Lower lobe of right lung (tissue), 2 donors: ENCODE results near the gene BAZ2B. TPM values are rescaled to one million over a fixed set of nuclear protein-coding genes. Genes with fewer than 3 reads are reported as not detected.
A peak's percentile ranks its signal among the peaks of the same experiment; 100 is the strongest.

Experiments used
- ATAC-seq, 2 donors: fragments of 200-7000 bp; cut with Tn5 transposase; one replicate each; pipeline ENCODE4 v1.9.1; 2020 to 2022; ENCODE audit warnings: mild to moderate bottlenecking in 2 of 2, moderate library complexity in 2 of 2
- DNase-seq: peaks from one replicate; pipeline ENCODE4 v3.0.0-alpha.2; 2020
- H3K27ac ChIP-seq: fragments of 200-600 bp; one replicate; pipeline ENCODE4 v1.8.0; 2022
- H3K27me3 ChIP-seq: fragments of 200-600 bp; one replicate; pipeline ENCODE4 v1.8.0; 2022; ENCODE audit warnings: low read depth
- H3K36me3 ChIP-seq: fragments of 200-600 bp; one replicate; pipeline ENCODE4 v1.8.0; 2022; ENCODE audit warnings: mild to moderate bottlenecking
- H3K4me1 ChIP-seq: fragments of 200-600 bp; one replicate; pipeline ENCODE4 v1.8.0; 2022
- H3K4me3 ChIP-seq: fragments of 200-600 bp; one replicate; pipeline ENCODE4 v1.8.0; 2022; ENCODE audit warnings: mild to moderate bottlenecking
- H3K9me3 ChIP-seq: fragments of 200-600 bp; one replicate; pipeline ENCODE4 v1.8.0; 2022
- CTCF ChIP-seq: fragments of 200-600 bp; IDR thresholded peaks from one replicate; pipeline ENCODE4 v1.8.0; 2022; ENCODE audit warnings: antibody characterized with exemption, mild to moderate bottlenecking
- intact Hi-C: fragments of 100-400 bp; cut with DNase I; formaldehyde crosslinking; loops from one replicate; pipeline ENCODE4 v1.11.0; 2022
- total RNA-seq: library from RNA; stranded (reverse); fragmentation: NEBNext Ultra II Directional; extraction: Animal tissue kit (Norgen Biotek cat#: 25700); gene quantifications from one replicate; pipeline ENCODE4 v1.2.1, GENCODE V29; 2021
- donor health status: DM: no; HTN: yes; CAD: no; lungs with severe emphysema.

The BAZ2B gene
- total RNA-seq, 1 donor from 2014 or later: 97.4 TPM

- DNase-seq (peak; percentile 100), ATAC-seq (peak; percentile 99 to 100)
- Histone ChIP-seq H3K27me3 (no peaks in the 10 kb centered on the region), H3K4me3 (peak overlapping the region; percentile 70), H3K9me3 (no peaks in the 10 kb centered on the region), H3K36me3 (peaks cover under 1% of the 10 kb centered on the region), H3K27ac (peak overlapping the region; percentile 91), H3K4me1 (peaks cover 27% of the 10 kb centered on the region)
- no peak for TF ChIP-seq CTCF
- intact Hi-C loops: no loop called here
Observed at GRCh38 chr2:159286709-159287441, 329.5 kb downstream of the BAZ2B start.

- ATAC-seq (peak; percentile 75 to 82), DNase-seq (peak; percentile 87)
- peak within 1 kb of the TSS; percentile 91 for H3K27ac ChIP-seq
- intact Hi-C loops: no loop called here
- H3K9me3 ChIP-seq: no peaks in the 10 kb centered on the region
- H3K36me3 ChIP-seq: peaks cover 8% of the 10 kb centered on the region
- peaks cover 27% of the 10 kb centered on the region for H3K4me1 ChIP-seq
- H3K27me3 ChIP-seq: no peaks in the 10 kb centered on the region
- TF ChIP-seq CTCF: no peak
- H3K4me3 ChIP-seq: peak within 1 kb of the TSS; percentile 70
Observed at GRCh38 chr2:159285929-159286708, 330.2 kb downstream of the BAZ2B start, which contains the start of gene WDSUB1. WDSUB1 (minus strand) TSS chr2:159286703; CDS start chr2:159283069, 3,634 bp downstream.

GRCh38 chr2:159285433-159285832 lies 330.9 kb downstream of the BAZ2B start:
- Histone ChIP-seq H3K27me3 (no peaks in the 10 kb centered on the region), H3K9me3 (no peaks in the 10 kb centered on the region), H3K4me3 (peak overlapping the region; percentile 70), H3K36me3 (peaks cover 9% of the 10 kb centered on the region), H3K27ac (peak overlapping the region; percentile 91), H3K4me1 (peaks cover 22% of the 10 kb centered on the region)
- DNase-seq: peak; percentile 57
- TF ChIP-seq CTCF: no peak
- no peak for ATAC-seq
- intact Hi-C loops: no loop called here

- Histone ChIP-seq H3K36me3 (peaks cover 23% of the 10 kb centered on the region), H3K27me3 (no peaks in the 10 kb centered on the region), H3K9me3 (no peaks in the 10 kb centered on the region), H3K27ac (no peak overlapping the region), H3K4me1 (peaks cover 18% of the 10 kb centered on the region), H3K4me3 (no peak overlapping the region)
- intact Hi-C loops: no loop called here
- ATAC-seq: no peak
- no peak for DNase-seq
- no peak for TF ChIP-seq CTCF
Observed at GRCh38 chr2:159283529-159283928, 332.8 kb downstream of the BAZ2B start.

- TF ChIP-seq CTCF: no peak
- Histone ChIP-seq H3K9me3 (no peaks in the 10 kb centered on the region), H3K4me3 (no peak overlapping the region), H3K4me1 (peaks cover 18% of the 10 kb centered on the region), H3K27ac (no peak overlapping the region), H3K27me3 (no peaks in the 10 kb centered on the region), H3K36me3 (peaks cover 23% of the 10 kb centered on the region)
- ATAC-seq (no peak), DNase-seq (no peak)
- intact Hi-C loops: no loop called here
Observed at GRCh38 chr2:159281002-159281401, 335.3 kb downstream of the BAZ2B start.
